Heart left ventricle (tissue), 13 donors: Measurements from ENCODE around the gene ZFP82.

Experiments
- CTCF ChIP-seq, 12 donors: fragments of 200-600 bp; sonication (generic) in 4 of 12; IDR thresholded peaks; one replicate each; pipeline versions ENCODE4 v1.5.0 to v1.8.0; 2018 to 2022; ENCODE audit warnings: antibody characterized with exemption in 12 of 12, mild to moderate bottlenecking in 5 of 12
- POLR2A ChIP-seq, 2 donors: fragments of 450-650 bp; IDR thresholded peaks; one replicate each; pipeline ENCODE4 v1.6.1; 2017; ENCODE audit warnings: antibody characterized with exemption in 2 of 2, mild to moderate bottlenecking in 2 of 2, moderate library complexity in 2 of 2
- donor health status: ischemic (EF 13 %, LVEDD 7.1; RV severe dilation, severe dysfunction).
- donor health status: DM: no; HTN: yes; CAD: no.
- donor health status: DM: no; HTN: no; CAD: no.
- donor health status: ischemic (EF 25% LVEDD 6.9; RV normal size, moderate dysfunction).
- donor health status: ischemic (EF 25% LVEDD 5.7; RV mildly dilated, moderate dysfunction).
- donor health status: ischemic (EF 35%, LVEDD 5.7; RV mildly dilated, moderate dysfunction).
- donor health status: nonischemic (EF 11% LVEDD 7.7; RV severe dilation, severe dysfunction).
- donor health status: DM: yes; HTN: yes; CAD: no.
- donor health status: PGD.
- donor health status: ischemic (EF 29% LVEDD 5.4; RV normal size, mild dysfunction).
- donor health status: nonischemic (EF 23%, LVEDD 6.1; RV moderate dilation, normal function).

GRCh38 chr19:36460046-36460445, 41.6 kb upstream of the ZFP82 start:
- TF ChIP-seq CTCF (IDR thresholded peaks at IDR 0.05): no peak
- no peak for TF ChIP-seq POLR2A (IDR thresholded peaks at IDR 0.05)
